ENCODE measurements around the gene NR2F2.

DNA sequence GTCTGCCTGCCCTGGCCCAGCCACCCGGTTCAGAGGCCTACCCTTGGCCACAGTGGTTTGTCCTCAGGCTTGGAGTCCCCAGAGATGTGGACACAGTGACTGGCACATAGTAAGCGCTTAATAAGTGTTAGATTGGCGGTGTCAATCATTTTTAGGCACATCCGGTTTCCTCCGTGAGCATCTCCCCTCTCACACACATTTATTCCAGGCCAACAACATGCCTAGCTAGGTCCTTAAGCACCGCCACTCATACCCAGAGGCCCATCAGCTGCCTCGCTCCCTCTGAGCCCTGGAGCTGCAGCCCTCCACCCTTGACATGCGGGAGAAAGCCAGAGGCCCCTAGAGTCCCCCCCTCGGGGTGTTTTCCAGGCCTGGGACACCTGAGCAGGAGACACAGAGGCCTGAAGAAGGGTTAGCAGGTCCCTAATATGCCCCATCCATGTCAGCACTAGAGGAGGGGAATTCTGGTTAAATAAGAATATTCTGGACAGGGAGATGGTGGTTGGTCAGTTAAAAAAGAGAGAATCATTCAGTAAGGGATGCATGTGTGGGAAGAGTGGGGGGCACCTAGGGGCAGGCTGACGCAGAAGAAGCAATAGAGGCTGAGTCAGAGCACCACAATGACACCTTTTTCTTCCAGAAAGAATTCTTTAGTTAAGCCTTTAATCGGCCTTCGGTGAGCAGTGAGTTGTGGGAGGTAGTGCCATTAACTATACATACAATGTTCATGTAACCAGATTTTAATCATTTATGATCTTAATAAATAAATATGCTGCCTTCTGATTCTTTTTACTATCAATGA lies 22.3 kb downstream of the NR2F2 start:
- TF ChIP-seq, protein P1, sequence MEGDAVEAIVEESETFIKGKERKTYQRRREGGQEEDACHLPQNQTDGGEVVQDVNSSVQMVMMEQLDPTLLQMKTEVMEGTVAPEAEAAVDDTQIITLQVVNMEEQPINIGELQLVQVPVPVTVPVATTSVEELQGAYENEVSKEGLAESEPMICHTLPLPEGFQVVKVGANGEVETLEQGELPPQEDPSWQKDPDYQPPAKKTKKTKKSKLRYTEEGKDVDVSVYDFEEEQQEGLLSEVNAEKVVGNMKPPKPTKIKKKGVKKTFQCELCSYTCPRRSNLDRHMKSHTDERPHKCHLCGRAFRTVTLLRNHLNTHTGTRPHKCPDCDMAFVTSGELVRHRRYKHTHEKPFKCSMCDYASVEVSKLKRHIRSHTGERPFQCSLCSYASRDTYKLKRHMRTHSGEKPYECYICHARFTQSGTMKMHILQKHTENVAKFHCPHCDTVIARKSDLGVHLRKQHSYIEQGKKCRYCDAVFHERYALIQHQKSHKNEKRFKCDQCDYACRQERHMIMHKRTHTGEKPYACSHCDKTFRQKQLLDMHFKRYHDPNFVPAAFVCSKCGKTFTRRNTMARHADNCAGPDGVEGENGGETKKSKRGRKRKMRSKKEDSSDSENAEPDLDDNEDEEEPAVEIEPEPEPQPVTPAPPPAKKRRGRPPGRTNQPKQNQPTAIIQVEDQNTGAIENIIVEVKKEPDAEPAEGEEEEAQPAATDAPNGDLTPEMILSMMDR (IDR thresholded peaks at IDR 0.05) = no peak
- TF ChIP-seq POLR2A (IDR thresholded peaks at IDR 0.05) = no peak
